ENCODE data around the gene TPM3. TPM values are rescaled to one million over a fixed set of nuclear protein-coding genes. Genes with fewer than 3 reads are reported as not detected.

Gene TPM3
- total and polyA plus RNA-seq, 10 of the 15 experiments (the other 5 are each of a cell fraction or from before 2014, with no cell fraction given): 270 to 759 (median 505) TPM

GRCh38 chr1:154222518-154222917 is 30.6 kb upstream of the TPM3 start:
- H2AFZ ChIP-seq (ENCODE audit: control insufficient read depth, low read depth, low read length): no peak overlapping the region
- peaks cover 18% of the 10 kb centered on the region for H3K4me1 ChIP-seq (ENCODE audit: control insufficient read depth, insufficient read depth, low read length)
- H3K79me2 ChIP-seq (ENCODE audit: control insufficient read depth, insufficient read depth, low read length): peaks cover 95% of the 10 kb centered on the region
- 100% methylated on average over 1 of the region's 1 CpG for WGBS (ENCODE audit: insufficient coverage, insufficient replicate concordance, low lambda C conversion rate, missing lambda C conversion rate)
- no peaks in the 10 kb centered on the region; the same call in 1 of the 2 replicates for H4K20me1 ChIP-seq (ENCODE audit: control insufficient read depth, insufficient read depth)
- intact Hi-C loops (cut with micrococcal nuclease; ENCODE audit: unreplicated experiment) (no loop called here), in situ Hi-C loops (cut with MboI) (no loop called here)
- ChIA-PET CTCF (interaction anchor here (1.3 to 1.5 kb wide), 2 partner anchors 23 to 102 kb away, joined by 4 to 7 read pairs; no protein-coding TSS in a partner anchor), SMC1A (ENCODE audit: uncharacterized antibody, unreplicated experiment) (interaction anchor here (0.6 to 2.2 kb wide), 8 partner anchors 25 to 126 kb away, joined by 3 to 8 read pairs (median 4); partner anchors contain the start of gene HAX1), RAD21 (ENCODE audit: unreplicated experiment) (interaction anchor here (0.5 to 1.2 kb wide), 2 partner anchors 23 to 42 kb away, joined by 3 read pairs; no protein-coding TSS in a partner anchor), POLR2A (interaction anchor here (0.5 to 1.2 kb wide), 6 partner anchors 17 to 562 kb away, joined by 3 to 6 read pairs (median 3); no protein-coding TSS in a partner anchor)
- H3K27me3 ChIP-seq (replicated peaks in 1 of 2; ENCODE audit: control insufficient read depth in 2 of 2, insufficient read depth in 2 of 2, low read length in 1 of 2): no peaks in the 10 kb centered on the region
- H3K9ac ChIP-seq (ENCODE audit: control insufficient read depth, insufficient read depth, low read length): no peak overlapping the region
- peak overlapping the region; percentile 99 for H3K4me3 ChIP-seq
- FAIRE-seq (no peak), ATAC-seq (no peak), DNase-seq (ENCODE audit: low read depth, low spot score) (no peak)
- TF ChIP-seq RELA (IDR thresholded peaks at IDR 0.05; ENCODE audit: borderline replicate concordance, partially characterized antibody) (no peak), USF2 (IDR thresholded peaks at IDR 0.05; ENCODE audit: borderline replicate concordance, low read depth, low read length) (no peak), ZNF274 (IDR thresholded peaks at IDR 0.05; ENCODE audit: insufficient read depth, insufficient read length) (no peak), SREBF2 (IDR thresholded peaks at IDR 0.05; ENCODE audit: low read length) (no peak)
- H3K4me2 ChIP-seq (ENCODE audit: control insufficient read depth, insufficient read depth): peak overlapping the region; percentile 93
- no TSS peak for BruUV-seq (replicated peaks)
- peaks cover 0 to 21% of the 10 kb centered on the region in 2 experiments; a peak in 2 of 4 replicates for H3K36me3 ChIP-seq (ENCODE audit: control insufficient read depth in 2 of 2, insufficient read depth in 2 of 2, low read length in 1 of 2)
- H3K9me3 ChIP-seq (replicated peaks; ENCODE audit: control insufficient read depth, insufficient read depth, low read length): no peaks in the 10 kb centered on the region
- H3K27ac ChIP-seq (ENCODE audit: control insufficient read depth, insufficient read depth): no peak overlapping the region

Data from GM12878 (cell line).